Measurements from ENCODE around the gene MYO10. TPM values are rescaled to one million over a fixed set of nuclear protein-coding genes. Genes with fewer than 3 reads are reported as not detected.
"Not testable (repeated sequence)": the region's sequence is repeated elsewhere in the genome, so short reads cannot be mapped to it uniquely, and the experiment has no call there.

Gene MYO10
- total RNA-seq, 6 donors from 2014 or later = 31.9 to 135 (median 57.7) TPM

GRCh38 chr5:16740811-16741392 is 195.2 kb downstream of the MYO10 start:
- Histone ChIP-seq H3K36me3 (peaks cover 0 to 8% (median 0%) of the 10 kb centered on the region in 4 donors), H3K4me3 (no peak overlapping the region), H3K27me3 (no peaks in the 10 kb centered on the region), H3K4me1 (peaks cover 13 to 34% (median 21%) of the 10 kb centered on the region in 4 donors), H3K27ac (no peak overlapping the region), H3K9me3 (no peaks in the 10 kb centered on the region)
- 63 to 64% methylated on average over 11 of the region's 11 CpGs for WGBS, 2 donors
- TF ChIP-seq POLR2A (IDR thresholded peaks at IDR 0.05) = no peak
- TF ChIP-seq POLR2AphosphoS5 (IDR thresholded peaks at IDR 0.05) = no peak
- TF ChIP-seq, protein P1, sequence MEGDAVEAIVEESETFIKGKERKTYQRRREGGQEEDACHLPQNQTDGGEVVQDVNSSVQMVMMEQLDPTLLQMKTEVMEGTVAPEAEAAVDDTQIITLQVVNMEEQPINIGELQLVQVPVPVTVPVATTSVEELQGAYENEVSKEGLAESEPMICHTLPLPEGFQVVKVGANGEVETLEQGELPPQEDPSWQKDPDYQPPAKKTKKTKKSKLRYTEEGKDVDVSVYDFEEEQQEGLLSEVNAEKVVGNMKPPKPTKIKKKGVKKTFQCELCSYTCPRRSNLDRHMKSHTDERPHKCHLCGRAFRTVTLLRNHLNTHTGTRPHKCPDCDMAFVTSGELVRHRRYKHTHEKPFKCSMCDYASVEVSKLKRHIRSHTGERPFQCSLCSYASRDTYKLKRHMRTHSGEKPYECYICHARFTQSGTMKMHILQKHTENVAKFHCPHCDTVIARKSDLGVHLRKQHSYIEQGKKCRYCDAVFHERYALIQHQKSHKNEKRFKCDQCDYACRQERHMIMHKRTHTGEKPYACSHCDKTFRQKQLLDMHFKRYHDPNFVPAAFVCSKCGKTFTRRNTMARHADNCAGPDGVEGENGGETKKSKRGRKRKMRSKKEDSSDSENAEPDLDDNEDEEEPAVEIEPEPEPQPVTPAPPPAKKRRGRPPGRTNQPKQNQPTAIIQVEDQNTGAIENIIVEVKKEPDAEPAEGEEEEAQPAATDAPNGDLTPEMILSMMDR (IDR thresholded peaks at IDR 0.05) = no peak
- ATAC-seq (ENCODE audit: low FRiP score in 2 of 2) = no peak
- DNase-seq = no peak

GRCh38 chr5:16740066-16740810 is 195.8 kb downstream of the MYO10 start:
- H3K27me3 ChIP-seq = no peaks in the 10 kb centered on the region
- TF ChIP-seq POLR2A (IDR thresholded peaks at IDR 0.05) = no peak
- no peak for TF ChIP-seq POLR2AphosphoS5 (IDR thresholded peaks at IDR 0.05)
- no peak for TF ChIP-seq EP300 (IDR thresholded peaks at IDR 0.05)
- TF ChIP-seq, protein P1 (IDR thresholded peaks at IDR 0.05) = no peak
- ATAC-seq (ENCODE audit: low FRiP score in 2 of 2) = no peak
- peaks cover 0 to 8% (median 0%) of the 10 kb centered on the region in 4 donors for H3K36me3 ChIP-seq
- DNase-seq = no peak
- H3K4me3 ChIP-seq = no peak overlapping the region
- peaks cover 19 to 41% (median 27%) of the 10 kb centered on the region in 4 donors for H3K4me1 ChIP-seq
- 75 to 81% methylated on average over 17 of the region's 17 CpGs for WGBS, 2 donors
- no peak overlapping the region for H3K27ac ChIP-seq
- H3K9me3 ChIP-seq = no peaks in the 10 kb centered on the region

- not testable (repeated sequence) for DNase-seq; H3K27me3 ChIP-seq; ATAC-seq (ENCODE audit: low FRiP score in 2 of 2); H3K4me3 ChIP-seq; H3K9me3 ChIP-seq; H3K27ac ChIP-seq; H3K36me3 ChIP-seq
- WGBS, 2 donors = 94 to 95% methylated on average over 5 of the region's 5 CpGs
- H3K4me1 ChIP-seq = peaks cover 20 to 43% (median 28%) of the 10 kb centered on the region in 4 donors
These were observed 197.7 kb downstream of the MYO10 start for GRCh38 chr5:16738393-16738792.

GRCh38 chr5:16737620-16738364 is 198.3 kb downstream of the MYO10 start:
- peak in 1 of 2 donors; percentile 23 for DNase-seq
- peaks cover 0 to 5% (median 0%) of the 10 kb centered on the region in 4 donors for H3K36me3 ChIP-seq
- H3K9me3 ChIP-seq = no peaks in the 10 kb centered on the region
- TF ChIP-seq, protein P1 (IDR thresholded peaks at IDR 0.05) = no peak
- TF ChIP-seq EP300 (IDR thresholded peaks at IDR 0.05) (no peak), POLR2AphosphoS5 (IDR thresholded peaks at IDR 0.05) (no peak), POLR2A (IDR thresholded peaks at IDR 0.05) (no peak)
- peaks cover 20 to 41% (median 28%) of the 10 kb centered on the region in 4 donors for H3K4me1 ChIP-seq
- H3K27me3 ChIP-seq = no peaks in the 10 kb centered on the region
- H3K4me3 ChIP-seq = no peak overlapping the region
- no peak for ATAC-seq (ENCODE audit: low FRiP score in 2 of 2)
- H3K27ac ChIP-seq = peak overlapping the region in 2 of 4 donors; percentile 20 to 64
- WGBS, 2 donors = 62 to 67% methylated on average over 11 of the region's 11 CpGs

- ATAC-seq (ENCODE audit: low FRiP score in 2 of 2) (no peak), DNase-seq (no peak)
- H3K9me3 ChIP-seq = no peaks in the 10 kb centered on the region
- peaks cover 0 to 9% (median 0%) of the 10 kb centered on the region in 4 donors for H3K36me3 ChIP-seq
- H3K4me1 ChIP-seq = peaks cover 20 to 37% (median 27%) of the 10 kb centered on the region in 4 donors
- no peaks in the 10 kb centered on the region for H3K27me3 ChIP-seq
- no peak overlapping the region for H3K4me3 ChIP-seq
- no peak for TF ChIP-seq POLR2AphosphoS5 (IDR thresholded peaks at IDR 0.05)
- TF ChIP-seq, protein P1 (IDR thresholded peaks at IDR 0.05) = no peak
- TF ChIP-seq POLR2A (IDR thresholded peaks at IDR 0.05) = no peak
- no peak for TF ChIP-seq EP300 (IDR thresholded peaks at IDR 0.05)
- 36 to 58% methylated on average over 3 of the region's 3 CpGs for WGBS, 2 donors
- peak overlapping the region in 3 of 4 donors; percentile 12 to 64 (median 20) for H3K27ac ChIP-seq
These were observed 198.9 kb downstream of the MYO10 start for GRCh38 chr5:16737209-16737608.

Data from upper lobe of left lung (tissue), 6 donors.